Endothelial cell of hepatic sinusoid (primary cell): ENCODE results near the gene SLC35B2.

Experiments used
- in situ Hi-C: cut with HindIII; loops from 2 replicates; pipeline ENCODE4 v1.10.0; 2017; ENCODE audit warnings: low sequenced_read_pairs

SLC35B2 gene

GRCh38 chr6:44286747-44287146, 29.4 kb upstream of the SLC35B2 start:
- in situ Hi-C loops, result no loop called here

GRCh38 chr6:44286285-44286565, 28.9 kb upstream of the SLC35B2 start:
- in situ Hi-C loops, result no loop called here

- in situ Hi-C loops, result no loop called here
These were observed 28.4 kb upstream of the SLC35B2 start for GRCh38 chr6:44285552-44286284.

- in situ Hi-C loops, result no loop called here
These were observed 27.5 kb upstream of the SLC35B2 start for GRCh38 chr6:44284867-44285266.

GRCh38 chr6:44284121-44284520, 26.8 kb upstream of the SLC35B2 start:
- in situ Hi-C loops, result no loop called here

- in situ Hi-C loops, result no loop called here
These were observed 21.7 kb upstream of the SLC35B2 start for GRCh38 chr6:44278774-44279697.

GRCh38 chr6:44278315-44278714, 21.0 kb upstream of the SLC35B2 start:
- in situ Hi-C loops, result no loop called here

GRCh38 chr6:44277763-44278162, 20.4 kb upstream of the SLC35B2 start:
- in situ Hi-C loops, result no loop called here

- in situ Hi-C loops, result no loop called here
These were observed 19.6 kb upstream of the SLC35B2 start for GRCh38 chr6:44276667-44277640.

- in situ Hi-C loops, result no loop called here
These were observed 18.7 kb upstream of the SLC35B2 start for GRCh38 chr6:44275749-44276648.

- in situ Hi-C loops, result no loop called here
These were observed 18.0 kb upstream of the SLC35B2 start for GRCh38 chr6:44275271-44275748.

- in situ Hi-C loops, result no loop called here
These were observed 16.3 kb upstream of the SLC35B2 start for GRCh38 chr6:44273617-44274016.

GRCh38 chr6:44272999-44273566, 15.8 kb upstream of the SLC35B2 start:
- in situ Hi-C loops, result no loop called here

- in situ Hi-C loops, result no loop called here
These were observed 15.2 kb upstream of the SLC35B2 start for GRCh38 chr6:44272529-44272928.

- in situ Hi-C loops, result no loop called here
These were observed 14.6 kb upstream of the SLC35B2 start for GRCh38 chr6:44271914-44272313.

GRCh38 chr6:44271406-44271723, 14.0 kb upstream of the SLC35B2 start:
- in situ Hi-C loops, result no loop called here

GRCh38 chr6:44270526-44271405, 13.4 kb upstream of the SLC35B2 start:
- in situ Hi-C loops, result no loop called here

GRCh38 chr6:44269921-44270525, 12.7 kb upstream of the SLC35B2 start, which contains the start of gene TMEM151B:
TSS of gene TMEM151B (plus strand) at chr6:44270450. CDS start at chr6:44270743, 293 bp downstream.
- in situ Hi-C loops, result loop anchor here (5.0 kb wide), 2 partner anchors 37 to 67 kb away; no protein-coding TSS in a partner anchor
